NCI-H2171 treated with DMSO at 0.1 percent for 48 hours (cell line): ENCODE data around the gene FOLH1.
"Not testable (repeated sequence)": the region's sequence is repeated elsewhere in the genome, so short reads cannot be mapped to it uniquely, and the experiment has no call there.

ENCODE experiments used
- DNase-seq: peaks from one replicate; lab custom pipeline; 2025; lab: John Stamatoyannopoulos, UW

The FOLH1 gene

GRCh38 chr11:49177936-49178335, 30.5 kb downstream of the FOLH1 start:
- not testable (repeated sequence) for DNase-seq

- not testable (repeated sequence) for DNase-seq
Measured at GRCh38 chr11:49175378-49175777, 33.0 kb downstream of the FOLH1 start.

DNA sequence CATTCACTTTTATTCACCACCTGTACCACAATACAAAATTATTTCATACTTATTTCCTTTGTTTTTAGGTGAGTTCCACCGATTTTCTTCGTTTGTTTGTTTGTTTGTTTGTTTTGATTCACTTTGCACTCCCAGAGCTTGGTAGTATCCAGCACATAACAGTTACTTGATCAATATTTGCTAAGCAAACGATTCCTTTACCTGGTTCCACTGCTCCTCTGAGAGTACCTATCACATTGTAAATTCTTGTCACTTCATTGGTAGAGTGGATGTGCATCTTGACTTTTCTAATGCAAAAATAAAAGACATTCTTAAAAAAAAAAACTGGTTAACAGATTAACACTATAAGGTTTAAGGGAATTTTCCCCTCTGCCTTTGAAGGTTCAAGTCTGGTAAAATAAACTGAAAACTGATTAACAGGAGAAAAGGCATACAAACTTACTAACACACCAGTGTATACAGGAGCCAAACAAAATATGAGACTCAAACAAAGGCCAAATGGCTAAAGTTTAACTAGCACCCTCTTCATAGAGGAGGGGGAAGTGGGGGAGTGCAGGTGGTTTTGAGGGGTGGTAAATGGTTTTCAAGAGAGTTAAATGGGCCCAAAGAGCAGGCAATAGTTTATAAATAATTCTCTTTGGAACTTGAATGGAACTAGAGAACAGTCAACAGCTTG, 33.6 kb downstream of the FOLH1 start:
- DNase-seq, result not testable (repeated sequence)

GRCh38 chr11:49171613-49172012, 36.8 kb downstream of the FOLH1 start:
- DNase-seq, result not testable (repeated sequence)

- not testable (repeated sequence) for DNase-seq
Measured at GRCh38 chr11:49169579-49169978, 38.8 kb downstream of the FOLH1 start.

DNA sequence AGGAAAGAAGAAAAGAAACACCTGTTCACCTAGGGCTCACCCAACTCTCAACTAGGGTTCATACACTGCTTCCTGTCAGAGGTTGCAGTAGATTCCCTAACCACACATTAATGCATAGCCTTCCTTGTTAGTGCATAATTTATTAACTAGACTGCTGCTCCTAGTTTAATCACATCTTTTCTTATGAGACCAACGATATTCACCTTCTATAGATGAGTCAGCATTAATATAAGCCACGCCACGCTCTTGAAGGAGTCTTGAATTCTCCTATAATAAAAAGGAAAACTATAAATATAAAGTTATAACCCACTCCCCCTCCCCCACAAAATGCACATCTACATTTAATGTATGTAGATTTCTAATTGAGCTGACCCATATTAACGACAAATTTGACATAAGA, 39.4 kb downstream of the FOLH1 start:
- DNase-seq, result not testable (repeated sequence)

DNA sequence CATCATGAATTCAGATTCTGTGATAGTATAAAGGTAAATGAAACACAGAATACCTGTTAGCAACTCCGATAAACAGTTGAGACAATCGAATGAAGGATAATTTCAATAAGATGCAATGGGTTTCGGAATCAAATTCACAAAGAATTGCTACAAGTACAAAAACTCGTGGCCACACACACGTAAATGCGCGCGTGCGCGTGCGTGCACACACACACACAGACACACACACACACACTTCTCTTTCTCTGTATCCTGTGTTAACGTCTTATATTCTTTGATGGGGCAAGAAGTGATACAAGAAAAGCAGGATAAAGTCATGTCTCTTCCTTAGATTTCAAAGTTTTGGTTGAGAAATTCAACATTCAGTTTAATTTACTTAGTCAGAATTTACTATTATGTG, 57.2 kb downstream of the FOLH1 start:
- DNase-seq, result no peak

DNA sequence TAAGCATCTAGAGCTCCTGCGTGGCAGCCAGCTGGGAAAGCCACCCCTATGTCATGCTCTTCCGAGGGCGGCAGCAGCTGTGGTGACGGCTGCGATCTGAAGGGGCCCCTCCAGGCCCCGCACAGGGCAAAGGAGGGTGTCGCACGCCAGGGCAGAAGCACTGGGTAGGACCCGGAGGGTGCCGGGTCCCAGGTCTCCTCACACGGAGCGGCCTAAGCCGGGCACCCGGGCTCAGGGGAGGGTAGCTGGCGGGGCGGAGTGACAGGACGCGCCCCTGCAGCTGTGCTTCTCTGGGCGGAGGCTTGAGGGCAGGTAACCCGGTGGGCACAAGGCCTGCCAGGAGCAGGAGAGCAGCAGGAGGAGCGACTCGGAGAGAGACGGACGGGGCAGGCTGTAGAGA, 106.0 kb downstream of the FOLH1 start:
- not testable (repeated sequence) for DNase-seq
